HuH-7 (cell line): Measurements from ENCODE around the gene ARPC4.
"Not testable (repeated sequence)": the region's sequence is repeated elsewhere in the genome, so short reads cannot be mapped to it uniquely, and the experiment has no call there.

Source experiments
- DNase-seq: peaks from one replicate; pipeline ENCODE4 v3.0.0; 2011; ENCODE audit warnings: low spot score

ARPC4 gene

DNA sequence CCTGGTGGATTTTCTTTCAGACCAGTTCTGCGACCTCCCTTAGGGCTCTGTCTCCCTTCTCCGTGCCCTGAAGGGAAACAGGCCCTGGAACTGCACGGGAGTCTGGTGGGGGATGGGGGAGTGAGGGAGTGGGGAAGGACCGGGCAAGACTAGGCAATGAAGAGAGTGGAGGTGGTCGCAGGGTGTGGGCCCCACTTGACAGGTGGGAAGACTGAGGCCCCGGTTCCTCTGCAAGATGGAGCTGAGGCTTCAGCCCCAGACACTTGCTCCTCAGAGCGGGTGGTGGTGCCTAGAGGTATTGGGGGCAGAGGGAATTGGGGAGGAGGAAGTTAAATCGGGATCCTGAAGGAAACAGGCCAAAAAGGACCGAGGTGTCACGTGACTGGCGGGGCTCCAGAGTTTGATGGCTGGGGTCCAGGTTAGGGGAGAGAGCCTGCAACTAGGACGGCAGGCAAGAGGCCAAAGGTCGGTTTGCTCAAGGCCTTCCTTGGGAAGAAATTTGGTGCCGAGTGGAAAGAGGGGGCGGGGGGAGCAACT is 22.5 kb upstream of the ARPC4 start:
- DNase-seq: peak; percentile 90

DNA sequence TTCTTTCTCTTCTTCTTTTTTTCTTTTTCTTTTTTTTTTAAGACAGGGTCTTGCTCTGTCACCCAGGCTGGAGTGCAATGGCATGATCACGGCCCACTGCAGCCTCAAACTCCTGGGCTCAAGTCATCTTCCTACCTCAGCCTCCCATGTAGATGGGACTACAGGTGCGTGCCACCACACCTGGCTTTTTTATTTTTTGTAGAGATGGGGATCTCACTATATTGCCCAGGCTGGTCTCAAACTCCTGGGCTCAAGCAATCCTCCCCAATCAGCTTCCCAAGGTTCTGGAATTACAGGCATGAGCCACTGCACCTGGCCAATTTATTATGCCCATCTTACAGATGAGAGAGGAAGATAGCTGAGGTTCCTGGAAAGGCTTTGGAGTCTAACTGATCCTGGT is 21.9 kb upstream of the ARPC4 start:
- not testable (repeated sequence) for DNase-seq

DNA sequence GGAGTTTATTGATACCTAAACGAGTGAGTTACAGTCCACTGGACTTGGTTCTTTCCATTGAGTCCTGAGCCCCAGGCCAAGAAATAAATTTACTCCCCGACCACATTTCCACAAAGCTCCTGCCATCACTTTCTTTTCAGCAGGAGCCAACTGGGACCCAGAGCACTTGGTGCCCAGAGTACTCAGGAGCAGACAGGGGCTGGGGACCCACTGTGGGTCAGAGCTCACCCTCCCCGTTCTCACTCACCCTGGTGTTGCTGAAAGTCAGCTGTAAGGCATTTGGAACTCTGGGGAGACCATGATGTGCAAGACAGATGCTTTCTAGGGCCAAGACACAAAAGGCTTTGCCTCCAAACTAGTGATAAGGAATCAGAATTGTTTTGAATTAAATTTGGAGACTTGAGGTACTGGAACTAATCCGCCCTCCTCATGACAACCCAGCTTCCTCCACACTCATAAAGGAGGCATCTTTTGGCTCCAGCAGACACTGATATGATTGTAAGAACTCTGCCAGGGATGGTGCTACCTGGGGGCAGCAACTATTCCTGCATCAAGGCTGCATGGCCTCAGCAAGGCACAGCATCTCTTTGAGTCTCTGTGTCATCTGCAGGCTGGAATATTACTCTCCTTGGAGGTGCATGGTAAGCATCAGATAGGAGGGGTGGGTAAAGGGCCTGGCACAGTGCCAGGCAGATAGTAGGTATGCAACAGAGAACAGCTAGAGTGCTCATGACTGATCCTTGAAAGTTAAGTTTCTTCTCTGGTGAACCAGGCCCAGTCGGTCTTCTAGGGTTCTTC is 15.8 kb upstream of the ARPC4 start:
- no peak for DNase-seq

DNA sequence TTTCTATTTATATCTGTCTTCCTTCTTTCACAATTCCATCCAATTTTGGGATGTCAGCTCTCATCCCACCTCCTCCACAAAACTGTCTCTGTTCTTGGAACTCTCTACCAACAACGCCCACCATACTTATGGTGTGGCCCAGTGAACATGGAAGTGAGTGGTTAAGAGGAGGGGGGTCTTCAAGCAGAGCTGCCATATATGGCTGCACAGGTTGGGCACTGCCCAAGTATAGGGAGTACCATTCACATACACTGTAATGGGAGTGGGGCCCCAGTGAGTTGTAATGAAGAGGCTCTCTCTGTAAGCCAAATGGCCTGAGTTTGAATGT is 15.2 kb upstream of the ARPC4 start:
- no peak for DNase-seq

DNA sequence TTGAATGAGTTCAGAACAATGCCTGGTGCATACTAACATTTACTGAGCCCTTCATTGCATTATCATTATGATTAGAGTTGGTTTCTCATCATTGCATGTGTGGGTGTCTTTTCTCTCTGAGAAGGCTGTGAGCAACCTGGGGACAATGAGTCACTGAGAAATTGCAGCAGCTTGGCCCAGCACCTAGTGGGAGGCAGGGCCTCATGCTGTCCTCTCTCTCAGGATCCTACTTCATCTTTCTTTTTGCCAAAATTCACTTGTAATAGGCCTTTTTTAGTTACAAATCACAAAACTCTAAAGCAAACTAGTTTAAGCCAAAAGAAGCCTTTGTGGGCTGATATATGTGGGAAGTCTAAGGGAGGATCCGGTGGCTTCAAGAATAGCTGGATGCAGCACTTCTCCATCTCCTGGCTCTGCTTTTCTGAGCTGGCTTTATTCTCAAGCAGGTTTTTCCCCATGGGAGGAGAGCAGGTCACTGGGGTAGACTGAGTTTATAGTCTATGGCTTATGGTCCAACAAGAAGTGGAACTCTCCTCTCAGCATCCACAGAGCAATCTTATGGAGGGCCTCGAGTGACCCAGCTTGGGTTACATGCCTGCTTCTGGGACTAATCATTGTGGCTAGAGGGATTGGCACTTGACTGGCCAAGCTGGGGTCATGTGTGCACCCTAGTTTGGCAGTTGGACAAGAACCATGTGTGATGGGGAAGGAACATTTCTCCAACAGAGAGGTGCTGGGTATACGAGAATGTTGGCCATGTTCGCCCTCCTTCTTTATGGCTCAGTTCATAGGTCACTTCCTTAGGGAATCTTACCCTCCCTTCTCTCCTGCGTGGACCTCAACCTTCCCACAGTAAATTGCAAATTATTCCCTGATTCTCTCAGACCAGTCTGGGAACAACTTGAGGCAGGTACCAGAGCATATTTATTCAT is 14.5 kb upstream of the ARPC4 start:
- no peak for DNase-seq

DNA sequence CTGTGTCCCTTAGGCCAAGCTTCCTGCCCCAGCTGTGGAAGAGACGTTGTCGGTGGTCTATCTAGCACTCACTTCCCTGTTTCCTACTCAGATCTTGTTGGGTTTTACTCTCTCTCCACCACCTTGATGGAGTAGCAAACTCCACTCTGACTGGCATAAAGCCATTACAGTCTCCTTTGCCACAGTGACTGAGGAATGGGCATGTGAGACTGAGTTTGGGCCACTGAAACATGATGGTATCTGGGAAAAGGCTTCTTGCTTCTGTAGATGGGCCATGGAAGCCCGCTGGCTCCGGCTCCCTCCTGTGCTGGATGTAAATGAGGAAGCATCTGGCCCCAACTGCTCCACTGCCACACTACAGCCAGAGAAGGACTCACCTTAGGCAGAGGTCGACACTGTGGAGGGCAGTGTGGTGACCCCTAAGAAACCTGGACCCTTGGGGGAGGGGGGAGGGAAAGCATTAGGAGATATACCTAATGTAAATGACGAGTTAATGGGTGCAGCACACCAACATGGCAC is 13.7 kb upstream of the ARPC4 start:
- DNase-seq: no peak

DNA sequence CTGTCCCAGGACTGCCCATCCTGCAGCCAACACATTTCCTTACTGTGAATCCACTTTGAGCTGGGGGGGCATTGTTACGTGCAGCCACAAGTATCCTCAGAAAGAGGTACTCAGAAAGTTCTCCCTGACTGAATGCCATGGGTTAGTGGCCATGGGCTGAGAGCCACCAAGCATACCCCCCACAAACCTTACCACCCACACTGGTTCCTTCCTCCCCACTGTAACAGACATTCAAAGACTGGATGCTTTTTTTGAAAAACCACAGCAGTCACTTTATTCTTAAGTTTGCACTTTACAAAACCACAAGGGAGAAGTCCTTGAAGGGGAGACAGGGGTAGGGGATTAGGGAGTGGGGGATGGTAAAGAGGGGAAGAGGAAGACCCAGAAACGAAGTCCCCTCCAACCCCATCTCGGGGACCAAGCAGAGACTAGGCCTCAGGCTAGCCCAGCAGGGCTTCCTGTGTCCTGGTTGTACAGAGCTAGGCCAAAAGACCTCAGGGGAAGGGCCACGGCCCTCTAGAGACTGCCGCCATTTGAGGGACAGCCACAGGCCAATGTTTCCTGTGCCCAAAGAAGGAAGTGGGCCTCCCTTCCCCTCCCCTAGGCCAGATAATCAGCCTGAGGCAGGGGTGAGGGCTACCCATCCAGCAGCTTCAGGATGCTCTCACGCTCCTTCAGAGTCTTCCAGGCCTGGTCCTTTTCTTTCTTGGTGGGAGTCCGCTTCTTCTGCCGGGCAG is 13.0 kb upstream of the ARPC4 start:
- DNase-seq: no peak

DNA sequence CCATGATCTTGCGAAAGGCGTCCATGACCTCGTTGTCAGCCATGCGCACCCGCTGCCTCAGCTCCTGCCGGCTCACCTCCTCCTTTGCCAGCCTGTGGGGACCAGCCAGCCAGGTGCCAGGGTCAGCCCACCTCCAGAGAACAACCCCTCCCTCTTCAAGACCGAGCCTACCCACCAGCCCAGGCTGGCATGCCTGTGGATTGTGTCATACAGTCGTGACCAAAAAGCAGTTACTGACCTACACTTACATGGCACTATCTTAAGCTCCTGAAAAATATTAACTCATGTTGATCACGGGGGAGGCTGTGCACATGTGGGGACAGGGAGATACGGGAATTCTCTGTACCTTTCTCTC is 12.4 kb upstream of the ARPC4 start:
- no peak for DNase-seq

DNA sequence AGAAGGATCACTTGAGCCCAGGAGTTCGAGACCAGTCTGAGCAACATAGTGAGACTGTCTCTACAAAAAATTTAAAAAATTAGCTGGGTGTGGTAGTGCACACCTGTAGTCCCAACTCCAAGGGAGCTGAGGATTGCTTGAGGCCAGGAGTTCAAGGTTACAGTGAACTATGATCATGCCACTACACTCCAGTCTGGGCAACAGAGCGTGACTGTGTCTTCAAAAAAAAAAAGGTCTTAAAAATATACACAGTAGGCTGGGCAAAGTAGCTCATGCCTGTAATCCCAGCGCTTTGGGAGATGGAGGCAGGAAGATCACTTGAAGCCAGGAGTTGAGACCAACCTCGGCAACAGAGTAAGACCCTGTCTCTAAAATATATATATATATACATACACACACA is 12.0 kb upstream of the ARPC4 start:
- no peak for DNase-seq

DNA sequence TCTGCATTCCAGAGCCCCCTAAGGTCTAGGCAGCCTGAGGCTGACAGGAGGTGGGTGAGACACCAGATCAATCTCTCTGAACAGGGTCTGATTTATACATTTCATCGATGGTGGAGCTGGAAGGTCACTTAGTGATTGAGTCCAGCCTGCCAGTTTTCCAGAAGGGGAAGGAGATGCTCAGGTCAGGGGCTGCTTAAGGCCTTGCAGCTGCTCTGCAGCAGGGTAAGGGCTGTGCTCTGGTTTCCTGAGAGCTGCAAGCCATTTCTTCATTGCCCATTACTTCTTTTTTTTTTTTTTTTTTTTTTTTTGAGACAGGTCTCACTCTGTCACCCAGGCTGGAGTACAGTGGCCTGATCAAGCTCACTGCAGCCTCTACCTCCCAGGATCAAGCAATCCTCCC is 11.3 kb upstream of the ARPC4 start:
- DNase-seq: no peak

DNA sequence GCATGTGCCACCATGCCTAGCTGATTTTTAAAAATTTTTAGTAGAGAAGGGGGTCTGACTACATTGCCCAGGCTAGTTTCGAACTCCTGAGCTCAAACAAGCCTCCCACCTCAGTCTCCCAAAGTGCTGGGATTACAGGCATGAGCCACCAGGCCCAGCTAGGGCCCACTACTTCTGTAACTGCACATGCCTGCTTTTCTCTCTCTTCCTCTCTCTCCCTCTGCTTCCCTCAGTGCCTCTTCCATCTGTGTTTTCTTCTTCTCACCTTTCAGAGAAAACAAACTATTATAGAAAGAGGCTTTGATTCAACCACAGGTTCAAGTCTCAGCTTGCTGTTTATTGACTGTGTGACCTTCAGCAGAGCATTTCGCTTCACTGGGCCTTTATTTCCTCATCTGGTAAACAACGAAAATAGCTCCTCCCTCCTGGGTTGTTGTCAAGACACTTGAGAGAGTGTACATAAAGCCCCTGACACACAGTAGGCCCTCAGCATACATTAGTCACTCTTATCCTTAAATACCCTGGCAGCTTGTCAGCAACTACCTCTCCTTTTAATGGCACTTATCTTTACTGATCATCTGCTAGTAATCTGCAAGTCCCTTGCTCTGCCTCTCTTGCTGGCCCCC is 10.8 kb upstream of the ARPC4 start:
- DNase-seq: no peak

DNA sequence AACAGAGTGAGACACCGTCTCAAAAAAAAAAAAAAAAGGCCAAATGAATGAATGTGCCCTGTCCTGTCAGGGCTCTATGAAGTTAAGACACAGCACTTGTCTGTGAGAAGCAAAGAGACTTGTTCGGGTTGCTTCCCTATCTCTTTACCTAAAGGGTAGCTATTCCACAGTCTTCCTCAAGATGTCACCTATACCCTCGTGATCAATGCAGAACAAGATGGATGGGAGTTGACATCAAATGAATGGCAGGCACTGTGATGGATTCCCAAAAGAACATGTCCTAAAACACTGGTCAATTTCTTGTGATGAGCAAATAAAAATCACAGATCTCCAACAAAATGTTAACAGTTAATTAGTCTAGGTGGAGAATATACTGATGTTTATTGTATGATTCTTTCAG is 10.1 kb upstream of the ARPC4 start:
- DNase-seq: peak; percentile 53

DNA sequence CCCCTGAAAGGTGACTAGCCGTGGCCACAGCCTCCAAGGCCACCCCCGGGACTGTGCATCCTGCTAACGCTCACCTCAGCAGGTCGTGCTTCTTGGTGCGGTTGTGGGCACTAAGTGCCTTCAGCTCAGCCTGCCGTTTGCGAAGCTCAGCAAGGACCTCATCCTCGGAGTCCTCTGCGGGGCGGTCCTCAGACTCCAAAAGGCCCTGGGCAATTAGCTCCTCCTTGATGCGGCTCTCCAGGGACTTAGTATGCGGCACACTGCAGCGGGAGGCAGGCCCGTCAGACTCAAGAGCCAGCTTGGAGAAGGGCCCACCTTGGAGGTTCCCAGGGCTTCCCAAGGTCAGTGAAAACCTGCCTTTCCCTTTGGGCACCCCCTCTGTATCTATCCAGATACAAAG is 8.9 kb upstream of the ARPC4 start:
- no peak for DNase-seq

DNA sequence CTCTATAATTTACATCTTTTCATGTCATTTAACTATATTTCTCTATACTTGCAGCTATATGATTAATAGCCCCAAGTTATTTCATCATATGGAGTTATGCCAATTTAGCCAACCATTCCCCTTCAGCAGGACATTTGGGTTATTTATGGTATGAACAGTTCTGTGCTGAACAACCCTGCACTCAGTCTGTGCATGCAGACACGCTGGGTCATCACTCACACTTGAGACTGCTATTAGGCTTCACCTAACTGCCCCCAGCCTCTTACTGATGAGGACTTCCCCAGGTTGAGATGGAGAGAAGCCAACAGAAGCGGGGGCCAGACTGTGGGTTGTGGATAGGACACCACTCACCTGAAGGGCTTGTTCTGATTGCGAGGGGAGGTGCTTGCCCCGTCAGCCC is 7.9 kb upstream of the ARPC4 start:
- no peak for DNase-seq

DNA sequence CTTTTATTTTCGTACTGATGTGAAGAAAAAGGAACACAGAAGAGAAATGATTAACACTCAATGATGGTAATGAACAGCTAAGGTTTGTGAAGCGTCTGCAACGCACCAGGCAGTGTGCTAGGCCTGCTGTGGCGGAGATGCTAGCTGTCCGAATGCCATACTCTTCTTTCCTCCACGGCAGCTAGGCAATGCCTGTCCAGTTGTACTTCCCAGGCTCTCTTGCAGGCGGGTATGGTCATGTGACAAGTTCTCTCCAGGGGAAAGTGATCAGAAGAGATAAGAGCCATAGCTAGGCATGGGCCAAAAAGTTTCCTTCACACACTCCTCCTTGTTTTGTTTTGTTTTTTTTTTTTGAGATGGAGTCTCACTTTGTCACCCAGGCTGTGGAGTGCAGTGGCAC is 7.3 kb upstream of the ARPC4 start:
- no peak for DNase-seq

DNA sequence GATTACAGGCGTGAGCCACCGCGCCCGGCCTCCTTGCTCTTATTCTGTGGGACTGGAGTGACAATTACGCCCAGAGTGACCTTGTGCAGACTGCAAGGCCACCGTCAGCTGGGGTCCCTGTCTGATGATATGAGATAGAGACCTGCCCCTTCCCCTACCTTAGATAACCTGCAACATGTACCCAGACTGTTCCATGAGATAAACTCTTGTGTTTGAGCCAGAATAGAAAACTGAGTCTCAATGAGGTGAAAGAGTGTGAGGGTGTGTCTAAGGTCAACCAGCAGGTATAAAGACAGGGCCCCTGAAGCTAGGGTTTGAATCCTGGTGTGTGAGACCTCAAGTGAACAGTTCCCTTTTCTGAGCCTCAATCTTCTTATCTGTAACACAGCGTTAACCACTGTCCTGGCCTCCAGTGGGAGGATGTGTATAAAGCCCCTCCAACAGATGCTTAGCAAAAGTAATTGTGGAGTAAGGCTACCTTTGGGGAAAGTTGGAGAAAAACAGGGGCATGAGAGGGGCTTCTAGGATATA is 6.6 kb upstream of the ARPC4 start:
- no peak for DNase-seq

DNA sequence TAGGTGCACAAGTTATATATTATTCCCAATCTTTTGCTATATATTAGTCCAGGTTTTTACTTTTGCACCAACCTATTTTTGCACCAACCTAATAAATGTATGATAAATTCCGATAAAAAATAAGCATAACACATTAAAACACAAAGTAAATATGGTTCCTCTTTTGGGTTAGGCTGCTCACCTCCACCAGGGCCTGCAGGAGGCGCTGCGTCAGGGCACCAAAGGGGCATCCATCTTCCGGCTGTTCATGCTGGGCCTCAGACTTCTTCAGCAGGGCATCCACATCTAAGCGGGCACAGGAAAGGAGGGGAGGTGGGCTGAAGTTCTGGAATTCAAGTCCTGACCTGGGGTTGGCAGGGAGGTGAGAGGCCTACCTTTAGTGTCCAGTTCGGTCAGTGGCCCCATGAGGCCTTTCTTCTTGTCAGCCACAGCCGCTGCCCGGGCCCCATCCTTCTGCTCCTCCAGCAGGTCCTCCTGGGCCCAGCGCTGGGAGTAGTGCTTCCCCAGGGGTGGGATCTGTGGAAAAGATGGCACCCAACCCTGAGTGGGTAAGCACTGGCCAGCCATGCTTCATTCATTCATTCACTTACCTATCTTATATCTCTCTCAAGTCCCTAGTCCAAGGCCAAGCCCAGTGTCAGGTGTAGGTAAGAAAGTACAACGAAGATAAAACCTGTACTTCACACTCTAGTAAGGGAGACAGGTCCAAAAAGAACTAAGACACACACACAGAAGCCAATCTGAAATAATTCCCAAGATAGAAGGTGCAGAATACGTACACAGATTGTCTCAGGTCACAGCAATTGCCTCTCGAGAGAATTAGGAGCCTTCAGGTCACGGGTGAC is 5.8 kb upstream of the ARPC4 start:
- no peak for DNase-seq

DNA sequence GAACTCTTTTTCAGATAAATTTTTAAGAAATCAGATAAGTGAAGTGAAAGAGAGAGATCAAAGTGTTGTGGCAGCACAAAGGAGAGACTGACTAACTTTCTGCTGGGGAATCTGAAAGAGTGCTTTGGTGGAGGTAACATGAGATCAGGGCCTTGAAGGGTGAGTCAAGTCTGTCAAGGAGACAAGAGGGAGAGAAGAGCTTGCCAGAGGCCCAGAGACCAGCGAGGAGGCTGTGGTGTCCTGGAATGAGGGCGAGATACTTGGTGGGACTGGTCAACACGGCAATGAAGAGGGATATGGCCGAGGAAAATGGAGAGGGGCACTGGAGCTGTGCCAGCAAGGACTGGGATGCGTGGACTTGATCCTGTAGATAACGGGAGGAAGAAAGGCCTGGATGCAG is 5.2 kb upstream of the ARPC4 start:
- no peak for DNase-seq

DNA sequence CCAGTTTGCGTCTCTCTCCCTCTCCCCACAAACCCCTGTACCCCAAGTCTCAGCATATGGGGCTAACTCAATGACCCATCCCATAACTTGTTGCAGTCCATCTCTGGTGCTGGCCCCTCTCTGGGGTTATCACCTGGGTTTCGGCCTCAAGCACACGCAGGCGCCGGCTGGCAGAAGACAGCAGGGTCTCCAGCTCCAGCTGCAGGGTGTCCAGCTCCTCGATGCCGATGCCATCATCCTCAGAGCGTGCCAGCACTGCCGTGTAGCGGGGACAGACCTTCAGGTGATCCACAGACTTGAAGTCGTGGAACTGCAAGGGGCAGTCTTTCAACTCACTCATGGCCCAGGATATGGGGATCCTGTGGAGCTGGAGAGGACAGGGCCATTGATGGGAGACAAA is 1.8 kb upstream of the ARPC4 start:
- no peak for DNase-seq

DNA sequence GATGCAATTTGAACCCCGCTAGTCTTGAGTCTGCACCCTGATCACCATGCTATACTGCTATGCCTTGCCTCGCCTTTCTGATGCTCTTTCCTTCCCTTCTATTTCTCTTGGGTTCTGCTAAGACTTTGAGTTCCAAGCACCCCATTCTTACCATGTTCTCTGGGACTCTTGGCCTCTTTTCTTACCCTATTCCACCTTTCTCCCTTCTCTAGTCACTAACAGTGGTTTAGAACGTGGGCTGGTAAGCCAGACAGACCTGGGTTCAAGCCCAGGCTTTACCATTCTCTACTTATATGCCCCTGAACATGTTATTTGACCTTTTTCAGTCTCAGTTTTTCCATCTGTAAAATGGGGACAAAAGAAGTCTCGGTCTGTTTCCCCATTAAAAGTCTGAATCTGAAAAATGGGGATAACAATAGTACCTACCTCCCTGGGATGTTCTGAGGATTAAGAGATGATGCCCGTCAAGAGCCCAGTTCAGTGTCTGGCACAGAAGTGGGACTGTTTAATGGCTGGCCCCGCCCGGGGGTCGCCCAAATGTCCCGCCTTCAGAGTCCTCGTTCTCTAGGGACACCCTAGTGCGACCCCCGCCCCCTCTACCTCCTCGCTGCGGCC is 985 bp upstream of the ARPC4 start:
- no peak for DNase-seq
